Stimulated activated CD8-positive, alpha-beta memory T cell treated with anti-CD3 and anti-CD28 coated beads, Interleukin-7, amount 100 ng/mL, for 24 hours (primary cell): ENCODE results near the gene DMAC1.

Experiments
- DNase-seq: peaks from one replicate; pipeline ENCODE4 v3.0.0-alpha.2; 2020; ENCODE audit warnings: low read depth

DMAC1 gene

GRCh38 chr9:7782400-7783120, 17.0 kb downstream of the DMAC1 start:
- no peak for DNase-seq

- DNase-seq = no peak
Observed at GRCh38 chr9:7780261-7780988, 19.2 kb downstream of the DMAC1 start.

GRCh38 chr9:7778851-7779600, 20.6 kb downstream of the DMAC1 start:
- DNase-seq = no peak

- DNase-seq = no peak
Observed at GRCh38 chr9:7777771-7778170, 21.8 kb downstream of the DMAC1 start.

- DNase-seq = no peak
Observed at GRCh38 chr9:7770111-7770510, 29.5 kb downstream of the DMAC1 start.

GRCh38 chr9:7762600-7762999, 37.0 kb downstream of the DMAC1 start:
- no peak for DNase-seq

GRCh38 chr9:7760014-7760415, 39.6 kb downstream of the DMAC1 start:
- DNase-seq = no peak

- no peak for DNase-seq
Observed at GRCh38 chr9:7756088-7756487, 43.5 kb downstream of the DMAC1 start.

- DNase-seq = no peak
Observed at GRCh38 chr9:7752481-7752880, 47.1 kb downstream of the DMAC1 start.
